Thyroid gland (tissue), 4 donors: Measurements from ENCODE around the gene SLC2A9. TPM values are rescaled to one million over a fixed set of nuclear protein-coding genes. Genes with fewer than 3 reads are reported as not detected.

Experiments used
- DNase-seq, 2 donors: peaks; one replicate each; pipeline ENCODE4 v3.0.0-alpha.2; 2019
- H3K27ac ChIP-seq, 3 donors: fragments of 200-600 bp; sonication (generic); 1 replicate in 2 of 3; 2 replicates in 1 of 3; pipeline ENCODE4 v1.5.1; 2016 to 2019; ENCODE audit warnings: mild to moderate bottlenecking in 1 of 3, moderate library complexity in 1 of 3
- H3K27me3 ChIP-seq: fragments of 200-600 bp; sonication (generic); one replicate; pipeline ENCODE4 v1.5.1; 2019
- H3K36me3 ChIP-seq, 2 donors: fragments of 200-600 bp; sonication (generic); one replicate each; pipeline ENCODE4 v1.5.1; 2016 to 2019
- H3K4me1 ChIP-seq, 2 donors: fragments of 200-600 bp; sonication (generic); one replicate each; pipeline ENCODE4 v1.5.1; 2017 to 2019
- H3K4me3 ChIP-seq, 3 donors: fragments of 200-600 bp; sonication (generic); replicated peaks in 1 of 3; 1 replicate in 2 of 3; 2 replicates in 1 of 3; pipeline ENCODE4 v1.5.1; 2016; ENCODE audit warnings: mild to moderate bottlenecking in 1 of 3
- H3K9me3 ChIP-seq: fragments of 200-600 bp; sonication (generic); one replicate; pipeline ENCODE4 v1.5.1; 2017
- POLR2A ChIP-seq, 2 donors: fragments of 450-650 bp; IDR thresholded peaks; one replicate each; pipeline ENCODE4 v1.6.1; 2017; ENCODE audit warnings: antibody characterized with exemption in 2 of 2, mild to moderate bottlenecking in 2 of 2, moderate library complexity in 1 of 2
- WGBS, 2 donors: methylation state at CpG; one replicate each; pipeline ENCODE4 v1.1.5; 2017; 5-methylcytosine and 5-hydroxymethylcytosine counted together
- intact Hi-C: fragments of 100-400 bp; cut with DNase I; formaldehyde crosslinking; loops from one replicate; pipeline ENCODE4 v1.15.1; 2023
- total RNA-seq, 4 donors: library from RNA; depleted of rRNA; stranded (reverse); fragments of >200 nt; gene quantifications; one replicate each; pipeline ENCODE4 v1.2.3, GENCODE V29; 2016
- TF ChIP-seq, protein P1 (sequence below), 6 experiments: fragments of 200-600 bp in 3 of 6; fragments of 450-650 bp in 3 of 6; sonication (generic) in 3 of 6; IDR thresholded peaks; one replicate each; pipeline ENCODE4 v1.5.1; 2016 to 2019; ENCODE audit warnings: antibody characterized with exemption in 6 of 6, mild to moderate bottlenecking in 2 of 6, inconsistent platforms in 1 of 6, moderate library complexity in 1 of 6

SLC2A9 gene
- total RNA-seq, 4 donors from 2014 or later = 5.0 to 21.2 (median 9.2) TPM

DNA sequence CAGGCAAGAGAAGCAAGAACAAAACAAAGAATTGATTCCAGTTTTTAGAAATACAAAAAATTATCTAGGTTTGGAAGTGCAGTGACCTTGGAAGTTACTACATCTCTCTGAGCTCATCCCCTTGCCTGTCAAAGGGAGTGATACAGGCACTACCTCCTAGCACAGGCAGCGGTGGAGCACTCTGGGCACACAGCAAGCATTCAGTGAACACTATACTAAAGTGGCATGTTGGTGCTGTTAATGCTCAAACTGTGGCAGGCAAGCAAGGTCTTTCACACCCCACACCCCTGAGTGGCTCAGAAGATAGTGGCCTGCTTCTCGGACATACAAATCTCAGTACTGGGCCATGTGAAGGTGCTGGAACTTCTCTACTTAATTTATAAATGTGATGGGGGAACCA, 188.7 kb downstream of the SLC2A9 start:
- Histone ChIP-seq H3K4me1 (no peaks in the 10 kb centered on the region), H3K9me3 (no peaks in the 10 kb centered on the region), H3K4me3 (no peak overlapping the region), H3K27me3 (no peaks in the 10 kb centered on the region), H3K27ac (no peak overlapping the region), H3K36me3 (no peaks in the 10 kb centered on the region)
- WGBS, 2 donors = 91 to 94% methylated on average over 2 of the region's 2 CpGs
- TF ChIP-seq POLR2A (IDR thresholded peaks at IDR 0.05) = no peak
- TF ChIP-seq, protein P1, sequence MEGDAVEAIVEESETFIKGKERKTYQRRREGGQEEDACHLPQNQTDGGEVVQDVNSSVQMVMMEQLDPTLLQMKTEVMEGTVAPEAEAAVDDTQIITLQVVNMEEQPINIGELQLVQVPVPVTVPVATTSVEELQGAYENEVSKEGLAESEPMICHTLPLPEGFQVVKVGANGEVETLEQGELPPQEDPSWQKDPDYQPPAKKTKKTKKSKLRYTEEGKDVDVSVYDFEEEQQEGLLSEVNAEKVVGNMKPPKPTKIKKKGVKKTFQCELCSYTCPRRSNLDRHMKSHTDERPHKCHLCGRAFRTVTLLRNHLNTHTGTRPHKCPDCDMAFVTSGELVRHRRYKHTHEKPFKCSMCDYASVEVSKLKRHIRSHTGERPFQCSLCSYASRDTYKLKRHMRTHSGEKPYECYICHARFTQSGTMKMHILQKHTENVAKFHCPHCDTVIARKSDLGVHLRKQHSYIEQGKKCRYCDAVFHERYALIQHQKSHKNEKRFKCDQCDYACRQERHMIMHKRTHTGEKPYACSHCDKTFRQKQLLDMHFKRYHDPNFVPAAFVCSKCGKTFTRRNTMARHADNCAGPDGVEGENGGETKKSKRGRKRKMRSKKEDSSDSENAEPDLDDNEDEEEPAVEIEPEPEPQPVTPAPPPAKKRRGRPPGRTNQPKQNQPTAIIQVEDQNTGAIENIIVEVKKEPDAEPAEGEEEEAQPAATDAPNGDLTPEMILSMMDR (IDR thresholded peaks at IDR 0.05) = no peak
- no peak for DNase-seq
- intact Hi-C loops = no loop called here

DNA sequence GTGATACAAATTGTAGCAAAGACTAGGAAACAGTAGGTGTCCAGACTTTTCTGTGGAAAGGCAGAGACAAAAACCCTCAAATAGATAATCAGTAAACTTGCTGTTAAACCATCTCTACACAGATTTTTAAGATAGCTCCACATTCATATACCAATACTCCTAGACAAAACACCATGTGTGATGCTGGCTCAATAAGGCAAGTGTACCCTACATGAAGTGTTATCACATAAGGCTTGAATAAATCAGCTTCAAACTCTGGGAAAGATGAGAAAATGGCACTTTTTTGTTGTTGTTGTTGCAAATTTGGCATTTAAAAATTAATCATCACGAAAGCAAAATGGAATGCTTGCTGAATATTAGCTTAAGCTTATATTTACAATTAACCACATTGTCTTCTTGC, 194.7 kb downstream of the SLC2A9 start:
- Histone ChIP-seq H3K36me3 (no peaks in the 10 kb centered on the region), H3K4me3 (no peak overlapping the region), H3K9me3 (no peaks in the 10 kb centered on the region), H3K4me1 (no peaks in the 10 kb centered on the region), H3K27ac (no peak overlapping the region), H3K27me3 (no peaks in the 10 kb centered on the region)
- WGBS, 2 donors = 94 to 98% methylated on average over 1 of the region's 1 CpG
- intact Hi-C loops = no loop called here
- DNase-seq = no peak
- TF ChIP-seq, protein P1 (IDR thresholded peaks at IDR 0.05) = no peak
- no peak for TF ChIP-seq POLR2A (IDR thresholded peaks at IDR 0.05)

DNA sequence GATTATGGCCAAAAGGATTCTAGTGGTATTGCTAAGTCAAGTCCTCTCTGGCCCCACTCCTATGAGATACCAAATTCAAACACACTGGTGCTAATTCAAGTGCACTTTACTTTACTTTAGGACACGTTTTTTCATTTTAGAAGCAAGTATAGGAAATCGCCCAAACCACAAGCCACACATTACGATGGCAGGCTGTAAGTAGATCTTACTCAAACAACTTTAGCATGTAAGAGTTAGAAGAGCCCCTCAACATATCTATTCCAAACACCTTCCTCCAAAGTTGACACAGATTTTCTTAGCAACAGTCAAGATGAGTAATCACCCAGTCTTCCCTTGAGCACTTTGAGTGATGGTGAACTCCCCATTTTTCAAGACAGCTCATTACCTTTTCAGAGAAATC, 196.2 kb downstream of the SLC2A9 start:
- Histone ChIP-seq H3K27me3 (no peaks in the 10 kb centered on the region), H3K4me3 (no peak overlapping the region), H3K27ac (no peak overlapping the region), H3K9me3 (no peaks in the 10 kb centered on the region), H3K4me1 (no peaks in the 10 kb centered on the region), H3K36me3 (no peaks in the 10 kb centered on the region)
- intact Hi-C loops = no loop called here
- TF ChIP-seq, protein P1 (IDR thresholded peaks at IDR 0.05) = no peak
- no peak for TF ChIP-seq POLR2A (IDR thresholded peaks at IDR 0.05)
- DNase-seq = no peak
- WGBS, 2 donors = 70 to 79% methylated on average over 3 of the region's 3 CpGs

DNA sequence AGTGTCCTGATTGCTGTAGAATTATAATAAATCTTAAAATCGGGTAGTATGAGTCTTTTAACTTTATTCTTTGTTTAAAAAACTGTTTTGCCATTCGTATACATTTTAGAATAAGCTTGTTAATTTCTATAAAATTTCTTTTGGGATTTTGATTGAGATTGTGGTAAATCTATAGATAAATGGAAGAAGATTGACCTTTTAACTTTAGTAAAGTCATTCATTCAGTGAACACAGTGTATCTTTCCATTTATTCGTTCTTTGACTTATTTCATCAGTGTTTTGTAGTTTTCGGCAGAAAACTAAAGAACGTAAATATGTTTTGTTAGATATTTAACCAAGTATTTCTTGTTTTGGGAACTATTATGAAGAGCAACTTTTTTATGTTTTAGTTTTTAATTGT, 201.0 kb downstream of the SLC2A9 start:
- no peaks in the 10 kb centered on the region for H3K4me1 ChIP-seq
- H3K9me3 ChIP-seq = no peaks in the 10 kb centered on the region
- intact Hi-C loops = no loop called here
- H3K36me3 ChIP-seq = no peaks in the 10 kb centered on the region
- H3K4me3 ChIP-seq = no peak overlapping the region
- no peak for TF ChIP-seq POLR2A (IDR thresholded peaks at IDR 0.05)
- TF ChIP-seq, protein P1 (IDR thresholded peaks at IDR 0.05) = no peak
- whole genome bisulfite sequencing, 2 donors = 77 to 85% methylated on average over 5 of the region's 5 CpGs
- DNase-seq = no peak
- no peaks in the 10 kb centered on the region for H3K27me3 ChIP-seq
- H3K27ac ChIP-seq = no peak overlapping the region

DNA sequence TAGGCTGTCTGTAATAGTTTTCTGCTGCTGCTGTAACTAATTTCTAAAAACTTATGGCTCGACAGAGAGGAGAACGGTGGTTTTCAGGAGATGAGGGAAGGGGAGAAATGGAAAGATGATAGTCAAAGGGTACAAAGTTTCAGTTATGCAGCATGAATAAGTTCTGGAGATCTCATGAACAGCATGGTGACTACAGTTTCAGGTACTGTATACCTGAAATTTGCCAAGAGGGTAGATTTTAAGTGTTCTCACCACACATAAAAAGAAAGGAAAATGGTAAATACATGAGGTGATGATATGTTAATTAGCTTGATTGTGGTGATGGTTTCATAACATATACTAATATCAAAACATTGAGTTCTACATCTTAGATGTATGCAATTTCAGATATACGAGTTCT, 205.0 kb downstream of the SLC2A9 start:
- Histone ChIP-seq H3K4me3 (no peak overlapping the region), H3K9me3 (no peaks in the 10 kb centered on the region), H3K4me1 (no peaks in the 10 kb centered on the region), H3K27me3 (no peaks in the 10 kb centered on the region), H3K27ac (no peak overlapping the region), H3K36me3 (no peaks in the 10 kb centered on the region)
- DNase-seq = no peak
- intact Hi-C loops = no loop called here
- WGBS, 2 donors = 94 to 96% methylated on average over 3 of the region's 3 CpGs
- TF ChIP-seq POLR2A (IDR thresholded peaks at IDR 0.05) = no peak
- TF ChIP-seq, protein P1 (IDR thresholded peaks at IDR 0.05) = no peak
